AG09309 (cell line): Measurements from ENCODE around the gene GRB10.

ENCODE experiments used
- DNase-seq: peaks from one replicate; pipeline ENCODE4 v3.0.0-alpha.2; 2010; ENCODE audit warnings: low read depth
- H3K4me3 ChIP-seq: 2 replicates; pipeline ENCODE4 v1.5.1; 2011; ENCODE audit warnings: mild to moderate bottlenecking, low read depth, low read length, moderate library complexity; ENCODE audit not compliant: control insufficient read depth
- TF ChIP-seq, protein P1 (sequence below): IDR thresholded peaks from 2 replicates; pipeline ENCODE4 v1.5.1; 2011; ENCODE audit warnings: mild to moderate bottlenecking, low read depth, low read length, inconsistent platforms; ENCODE audit not compliant: insufficient read depth, control insufficient read depth; ENCODE audit errors: missing control alignments

Gene GRB10

DNA sequence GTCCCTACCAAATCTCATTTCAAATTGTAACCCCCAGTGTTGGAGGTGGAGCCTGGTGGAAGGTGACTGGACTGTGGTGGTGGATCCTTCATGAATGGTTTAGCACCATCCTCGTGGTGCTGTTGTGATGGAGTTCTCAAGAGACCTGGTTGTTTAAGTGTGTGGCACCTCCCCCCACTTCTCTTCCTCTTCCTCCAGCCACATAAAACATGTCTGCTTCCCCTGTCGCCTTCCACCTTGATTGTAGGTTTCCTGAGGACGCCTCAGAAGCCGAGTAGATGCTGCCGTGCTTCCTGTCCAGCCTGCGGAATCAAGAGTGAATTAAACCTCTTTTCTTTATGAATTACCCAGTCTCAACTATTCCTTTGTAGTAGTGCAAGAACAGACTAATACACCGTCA, 21.0 kb downstream of the GRB10 start:
- DNase-seq = no peak
- H3K4me3 ChIP-seq = no peak overlapping the region
- TF ChIP-seq, protein P1, sequence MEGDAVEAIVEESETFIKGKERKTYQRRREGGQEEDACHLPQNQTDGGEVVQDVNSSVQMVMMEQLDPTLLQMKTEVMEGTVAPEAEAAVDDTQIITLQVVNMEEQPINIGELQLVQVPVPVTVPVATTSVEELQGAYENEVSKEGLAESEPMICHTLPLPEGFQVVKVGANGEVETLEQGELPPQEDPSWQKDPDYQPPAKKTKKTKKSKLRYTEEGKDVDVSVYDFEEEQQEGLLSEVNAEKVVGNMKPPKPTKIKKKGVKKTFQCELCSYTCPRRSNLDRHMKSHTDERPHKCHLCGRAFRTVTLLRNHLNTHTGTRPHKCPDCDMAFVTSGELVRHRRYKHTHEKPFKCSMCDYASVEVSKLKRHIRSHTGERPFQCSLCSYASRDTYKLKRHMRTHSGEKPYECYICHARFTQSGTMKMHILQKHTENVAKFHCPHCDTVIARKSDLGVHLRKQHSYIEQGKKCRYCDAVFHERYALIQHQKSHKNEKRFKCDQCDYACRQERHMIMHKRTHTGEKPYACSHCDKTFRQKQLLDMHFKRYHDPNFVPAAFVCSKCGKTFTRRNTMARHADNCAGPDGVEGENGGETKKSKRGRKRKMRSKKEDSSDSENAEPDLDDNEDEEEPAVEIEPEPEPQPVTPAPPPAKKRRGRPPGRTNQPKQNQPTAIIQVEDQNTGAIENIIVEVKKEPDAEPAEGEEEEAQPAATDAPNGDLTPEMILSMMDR = no peak

DNA sequence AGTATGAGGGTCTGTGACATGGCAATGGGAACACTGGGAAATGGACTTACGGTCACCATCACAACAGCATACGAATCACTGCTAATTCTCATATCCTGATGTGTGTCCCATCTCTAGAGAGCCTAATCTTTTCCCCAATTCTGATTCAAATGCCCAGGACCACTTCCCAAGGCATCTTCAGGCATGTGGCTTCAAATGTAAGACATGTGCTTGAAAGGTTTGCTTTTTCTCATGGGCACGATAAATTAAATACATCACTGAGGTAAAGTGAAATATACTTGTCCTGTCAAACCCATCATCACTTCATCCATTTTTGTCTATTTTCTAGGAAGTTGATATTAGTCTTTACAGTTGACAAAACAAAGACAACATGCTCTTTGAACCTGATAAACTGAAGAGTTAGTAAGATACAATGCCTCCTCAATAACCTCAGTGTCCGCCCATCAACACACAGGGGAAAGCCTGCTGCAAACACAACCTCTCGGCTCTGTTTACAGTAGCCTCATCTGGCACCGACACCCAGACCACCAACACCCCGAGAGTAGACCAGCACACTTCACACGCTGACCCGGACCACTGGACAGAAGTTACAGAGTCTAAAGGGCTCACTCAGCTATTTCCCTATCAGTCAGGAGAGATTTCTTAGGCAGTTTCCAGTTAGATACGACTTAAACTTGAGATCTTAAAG, 24.8 kb downstream of the GRB10 start:
- no peak overlapping the region for H3K4me3 ChIP-seq
- no peak for DNase-seq
- TF ChIP-seq, protein P1 = no peak

DNA sequence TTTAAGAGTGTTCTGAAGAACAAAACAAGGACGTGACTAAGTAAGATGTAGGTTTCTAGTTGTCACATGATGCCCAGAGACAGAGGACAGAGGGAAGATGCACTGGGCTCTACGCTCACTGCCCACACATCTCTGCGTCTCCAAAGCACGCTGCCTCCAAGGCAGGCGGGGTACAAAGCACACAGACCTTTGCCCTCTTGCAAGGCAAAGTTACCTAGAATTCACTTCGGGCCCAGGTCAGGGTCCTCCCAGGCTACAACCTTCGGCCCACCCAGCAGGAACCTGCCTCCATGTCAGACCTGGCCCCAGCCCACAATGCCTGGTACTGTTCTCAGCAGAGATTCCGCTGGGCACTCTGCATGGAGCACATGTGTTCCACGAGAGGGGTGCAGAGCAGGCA, 26.5 kb downstream of the GRB10 start:
- no peak for DNase-seq
- no peak overlapping the region for H3K4me3 ChIP-seq
- TF ChIP-seq, protein P1 = no peak

DNA sequence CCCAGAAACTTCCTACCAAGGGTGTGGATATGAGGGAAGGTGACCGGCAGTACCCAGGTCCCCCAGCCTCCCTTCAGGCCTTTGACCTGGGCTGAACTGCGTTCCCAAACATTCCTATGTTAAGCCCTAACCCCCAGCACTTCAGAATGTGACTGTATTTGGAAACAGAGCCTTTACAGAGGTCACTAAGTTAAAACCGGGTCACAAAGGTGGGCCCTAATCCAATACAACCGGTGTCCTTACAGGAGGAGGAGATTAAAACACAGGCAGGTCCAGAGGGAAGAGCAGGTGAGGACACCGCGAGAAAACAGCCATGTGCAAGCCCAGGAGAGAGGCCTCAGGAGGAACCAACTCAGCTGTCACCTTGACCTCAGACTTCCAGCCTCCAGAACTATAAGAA, 28.0 kb downstream of the GRB10 start:
- no peak overlapping the region for H3K4me3 ChIP-seq
- DNase-seq = no peak
- TF ChIP-seq, protein P1 = no peak

DNA sequence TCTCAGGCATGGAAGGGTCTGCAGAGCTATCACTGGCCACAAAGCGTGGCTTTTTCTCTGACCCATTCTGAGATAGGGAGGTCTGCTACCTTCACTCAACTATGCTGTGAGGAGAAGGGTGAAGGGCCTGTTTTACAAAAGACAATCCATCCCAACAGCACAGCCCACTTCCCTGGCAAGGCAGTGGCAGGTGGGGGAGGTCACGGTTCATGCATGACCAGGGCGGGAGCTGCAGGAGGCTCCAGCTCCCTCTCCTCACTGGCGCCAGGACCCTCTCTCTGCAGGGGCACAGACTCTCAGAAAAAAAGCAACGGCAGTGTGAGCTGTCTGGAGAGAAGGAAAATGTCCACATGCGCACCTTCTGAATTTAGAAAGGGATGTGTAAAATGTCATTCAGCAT, 28.5 kb downstream of the GRB10 start:
- TF ChIP-seq, protein P1 = no peak
- H3K4me3 ChIP-seq = no peak overlapping the region
- DNase-seq = no peak

DNA sequence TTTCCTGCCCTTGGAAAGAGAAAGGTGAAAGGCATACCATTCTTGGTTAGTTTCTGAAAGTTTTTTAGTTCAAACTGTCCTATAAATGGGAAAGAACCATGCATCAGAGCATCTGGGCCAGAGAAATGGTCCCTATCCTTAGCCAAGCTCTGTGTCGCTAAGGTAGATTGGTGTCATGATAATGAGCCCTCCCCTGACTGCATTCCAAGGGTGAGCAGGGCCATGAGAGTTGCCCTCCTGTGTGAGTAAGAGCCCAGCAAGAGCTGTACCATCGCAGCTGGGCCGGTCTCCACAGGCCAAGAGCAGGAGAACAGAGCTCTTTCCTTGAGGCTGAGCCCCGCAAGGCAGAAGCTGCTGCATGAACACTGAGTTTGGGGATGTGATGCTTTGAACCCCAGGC, 30.3 kb downstream of the GRB10 start:
- TF ChIP-seq, protein P1 = no peak
- DNase-seq = no peak
- no peak overlapping the region for H3K4me3 ChIP-seq

DNA sequence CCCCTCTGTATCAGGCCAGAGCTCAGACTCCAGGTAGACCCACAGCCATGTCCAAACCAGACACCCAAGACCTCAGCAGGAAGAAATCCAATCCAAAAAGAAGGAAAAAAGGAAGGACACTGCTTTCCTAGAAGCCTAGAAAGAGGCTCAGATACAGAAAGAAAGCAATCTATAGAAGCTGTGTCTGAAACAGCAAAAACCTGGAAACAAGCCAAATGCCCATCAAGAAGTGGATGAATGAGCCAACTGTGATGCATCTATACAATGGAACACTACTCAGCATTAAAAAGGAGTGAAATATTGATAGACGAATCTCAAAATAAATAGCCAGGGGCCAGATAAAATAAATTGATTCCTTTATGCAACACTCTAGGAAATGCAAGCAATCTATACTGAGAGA, 31.6 kb downstream of the GRB10 start:
- TF ChIP-seq, protein P1 = no peak
- DNase-seq = no peak

More for the DNA sequence above, 31.6 kb downstream of the GRB10 start:
- H3K4me3 ChIP-seq = no peak overlapping the region
